HepG2 (cell line): ENCODE measurements around the gene SSBP2. TPM values are rescaled to one million over a fixed set of nuclear protein-coding genes. Genes with fewer than 3 reads are reported as not detected.

Experiments
- ATAC-seq: fragments of 200-7000 bp; cut with Tn5 transposase; 3 replicates; pipeline ENCODE4 v1.9.1; 2020; ENCODE audit warnings: mild to moderate bottlenecking, moderate library complexity
- BruUV-seq: library from RNA; stranded (reverse); fragments of 400-500 nt; replicated peaks from 2 replicates; lab custom pipeline; 2021; lab: Mats Ljungman, UMichigan
- CTCF ChIA-PET: fragments of 300-600 bp; formaldehyde crosslinking; extraction: SDS; loops from one replicate; lab custom pipeline; 2021; ENCODE audit warnings: low total read pairs, inconsistent platforms, low intra/inter-chr PET ratio; lab: Yijun Ruan, JAX
- POLR2A ChIA-PET: fragments of 350-600 bp; sonication (Branson Sonifier 250); formaldehyde crosslinking; loops from one replicate; lab custom pipeline; 2020; ENCODE audit warnings: antibody characterized with exemption, inconsistent platforms; lab: Yijun Ruan, JAX
- DNase-seq: peaks from one replicate; pipeline ENCODE4 v3.0.0-alpha.2; 2015; ENCODE audit warnings: low spot score
- FAIRE-seq: peaks from 3 replicates; lab custom pipeline; 2011; peaks lifted over from hg19 to GRCh38; lab: Jason Lieb, UNC
- H2AFZ ChIP-seq: one replicate; pipeline ENCODE4 v1.6.1; 2011; ENCODE audit warnings: low read length, inconsistent platforms
- H3K27ac ChIP-seq: fragments of 300-600 bp; 3 replicates; pipeline ENCODE4 v1.8.0; 2011; ENCODE audit warnings: mixed run types, mild to moderate bottlenecking, mixed read lengths, low read length, inconsistent platforms; ENCODE audit not compliant: insufficient read depth; ENCODE audit errors: extremely low read length
- H3K27me3 ChIP-seq, 2 experiments: fragments of 200-600 bp in 1 of 2; 2 replicates in 1 of 2; 3 replicates in 1 of 2; pipeline versions ENCODE4 v1.6.0 to v1.8.0; 2011; ENCODE audit warnings: low read length in 2 of 2, mild to moderate bottlenecking in 2 of 2, moderate library complexity in 2 of 2, inconsistent platforms in 1 of 2; ENCODE audit not compliant: insufficient read depth in 2 of 2, control insufficient read depth in 1 of 2
- H3K36me3 ChIP-seq, 2 experiments: fragments of 200-600 bp in 1 of 2; replicated peaks in 1 of 2; 2 replicates in 1 of 2; 3 replicates in 1 of 2; pipeline versions ENCODE4 v1.5.1 to v1.8.0; 2011; ENCODE audit warnings: low read length in 2 of 2, inconsistent platforms in 1 of 2; ENCODE audit not compliant: insufficient read depth in 2 of 2, control insufficient read depth in 1 of 2
- H3K4me1 ChIP-seq: 2 replicates; pipeline ENCODE4 v1.5.1; 2012; ENCODE audit warnings: low read length, inconsistent platforms; ENCODE audit not compliant: insufficient read depth
- H3K4me2 ChIP-seq: 2 replicates; pipeline ENCODE4 v1.6.0; 2011; ENCODE audit warnings: low read depth, low read length, inconsistent platforms
- H3K4me3 ChIP-seq, 3 experiments: fragments of 200-600 bp in 1 of 3; sonication (generic), shearing (Covaris generic) in 1 of 3; replicated peaks in 1 of 3; 2 replicates each; pipeline ENCODE4 v1.5.1; 2011 to 2016; ENCODE audit warnings: low read length in 3 of 3, inconsistent platforms in 2 of 3, low read depth in 2 of 3, mild to moderate bottlenecking in 2 of 3, control low read depth in 1 of 3, mixed read lengths in 1 of 3; ENCODE audit not compliant: insufficient read depth in 1 of 3
- H3K79me2 ChIP-seq: one replicate; pipeline ENCODE4 v1.6.1; 2011; ENCODE audit warnings: low read length, inconsistent platforms; ENCODE audit not compliant: insufficient read depth
- H3K9ac ChIP-seq: 2 replicates; pipeline ENCODE4 v1.6.0; 2011; ENCODE audit warnings: mild to moderate bottlenecking, low read depth, low read length, inconsistent platforms; ENCODE audit not compliant: insufficient read depth
- H3K9me3 ChIP-seq: 2 replicates; pipeline ENCODE4 v1.5.1; 2012; ENCODE audit warnings: mild to moderate bottlenecking, low read length
- H4K20me1 ChIP-seq: 2 replicates; pipeline ENCODE4 v1.6.0; 2011; ENCODE audit warnings: inconsistent platforms, mild to moderate bottlenecking, low read length, moderate library complexity; ENCODE audit not compliant: insufficient read depth
- BCL6 ChIP-seq: IDR thresholded peaks from 2 replicates; pipeline ENCODE4 v1.6.1; 2016; ENCODE audit warnings: missing genetic modification reagents, missing compliant biosample characterization
- CHD4 ChIP-seq: fragments of 200-600 bp; sonication (generic); IDR thresholded peaks from 2 replicates; pipeline ENCODE4 v1.7.0; 2017; ENCODE audit warnings: mild to moderate bottlenecking, low read length, borderline replicate concordance
- HHEX ChIP-seq: IDR thresholded peaks from 2 replicates; pipeline ENCODE4 v1.6.1; 2016; ENCODE audit warnings: control low read depth
- MIXL1 ChIP-seq: IDR thresholded peaks from 2 replicates; pipeline ENCODE4 v1.6.1; 2016
- NFKB2 ChIP-seq: sonication (generic); formaldehyde crosslinking; IDR thresholded peaks from 2 replicates; pipeline ENCODE4 v1.4.0; 2020; ENCODE audit warnings: missing genetic modification reagents, borderline replicate concordance
- PAWR ChIP-seq: sonication (generic); formaldehyde crosslinking; IDR thresholded peaks from 2 replicates; pipeline ENCODE4 v1.4.0; 2020; ENCODE audit warnings: missing genetic modification reagents, mild to moderate bottlenecking, borderline replicate concordance
- SMAD9 ChIP-seq: sonication (generic); formaldehyde crosslinking; IDR thresholded peaks from 2 replicates; pipeline ENCODE4 v1.5.1; 2020; ENCODE audit warnings: mild to moderate bottlenecking, missing genetic modification reagents
- ZBTB8A ChIP-seq: sonication (generic); formaldehyde crosslinking; IDR thresholded peaks from 2 replicates; pipeline ENCODE4 v1.4.0; 2020; ENCODE audit warnings: mild to moderate bottlenecking, low read depth, missing genetic modification reagents, borderline replicate concordance
- ZNF567 ChIP-seq: sonication (generic); formaldehyde crosslinking; IDR thresholded peaks from 2 replicates; pipeline ENCODE4 v1.8.1; 2023; ENCODE audit warnings: mild to moderate bottlenecking, missing genetic modification reagents, borderline replicate concordance
- ZNF605 ChIP-seq: sonication (generic); formaldehyde crosslinking; IDR thresholded peaks from 2 replicates; pipeline ENCODE4 v1.8.0; 2022; ENCODE audit warnings: mild to moderate bottlenecking, missing genetic modification reagents
- ZSCAN30 ChIP-seq: sonication (generic); formaldehyde crosslinking; IDR thresholded peaks from 2 replicates; pipeline ENCODE4 v1.5.0; 2020; ENCODE audit warnings: mild to moderate bottlenecking, missing genetic modification reagents
- WGBS: methylation state at CpG from one replicate; pipeline ENCODE4 v1.1.6; 2017; ENCODE audit warnings: low lambda C conversion rate; 5-methylcytosine and 5-hydroxymethylcytosine counted together
- in situ Hi-C: cut with HindIII; loops from 2 replicates; pipeline ENCODE4 v1.10.0; 2017; ENCODE audit warnings: low pct_unique_long_range_greater_than_20kb; ENCODE audit not compliant: extremely low pct_ligation_motif_present
- intact Hi-C: fragments of 100-400 bp; cut with micrococcal nuclease; formaldehyde crosslinking; loops from one replicate; pipeline ENCODE4 v1.10.0; 2022; ENCODE audit not compliant: unreplicated experiment
- polyA plus RNA-seq, 8 experiments: library from polyadenylated mRNA; depleted of rRNA in 3 of 8; stranded (reverse) in 7 of 8; unstranded in 1 of 8; fragments of >200 nt; fragmentation: Illumina TruSeq in 4 of 8; extraction: Trizol in 4 of 8; gene quantifications; 2 replicates each; pipeline versions ENCODE4 v1.2.1 to v1.2.3, GENCODE V29; 2011 to 2016; ENCODE audit warnings: low read depth in 4 of 8, missing spikeins in 1 of 8, mixed read lengths in 1 of 8; ENCODE audit not compliant: insufficient read depth in 1 of 8
- total RNA-seq, 5 experiments: library from RNA; depleted of rRNA; stranded (reverse); fragments of >200 nt; fragmentation: Illumina TruSeq; extraction: Trizol; gene quantifications; 2 replicates each; pipeline ENCODE4 v1.2.3, GENCODE V29; 2016; ENCODE audit warnings: low read depth in 1 of 5
- TF ChIP-seq, protein P1 (sequence below): sonication (generic); formaldehyde crosslinking; conservative IDR thresholded peaks from 2 replicates; pipeline ENCODE4 v1.8.1; 2023; ENCODE audit warnings: missing genetic modification reagents

SSBP2 gene
- total and polyA plus RNA-seq, 2 of the 13 experiments (the other 11 are each of a cell fraction or from before 2014, with no cell fraction given), result 0.16 TPM; not detected in 1

DNA sequence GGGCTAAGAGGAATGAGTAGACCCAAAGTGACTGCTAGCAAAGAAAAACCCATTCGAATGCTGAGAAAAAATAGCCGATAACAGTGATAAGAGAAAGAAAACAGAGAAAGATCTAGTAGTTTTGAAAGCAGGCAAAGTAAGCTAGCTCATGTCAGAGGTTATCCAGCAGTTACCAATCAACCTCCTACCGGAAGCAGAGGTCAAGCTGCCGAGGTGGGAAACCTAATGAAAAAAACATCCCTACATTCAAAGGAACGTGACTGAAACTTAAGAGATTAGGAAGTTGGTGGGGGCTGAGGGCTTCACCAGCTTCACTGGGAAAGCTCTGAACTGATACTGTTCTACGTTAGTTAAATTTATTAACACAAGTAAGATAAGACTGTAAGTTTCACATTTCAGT is 32.6 kb downstream of the SSBP2 start:
- in situ Hi-C loops, result no loop called here
- no peak overlapping the region for H3K4me3 ChIP-seq
- H3K36me3 ChIP-seq, result no peaks in the 10 kb centered on the region
- BruUV-seq, result no TSS peak
- ChIA-PET POLR2A (no interaction called here), CTCF (no interaction called here)
- no peak overlapping the region for H2AFZ ChIP-seq
- intact Hi-C loops, result no loop called here
- no peaks in the 10 kb centered on the region for H3K9me3 ChIP-seq
- no peaks in the 10 kb centered on the region for H3K79me2 ChIP-seq
- no peaks in the 10 kb centered on the region for H3K4me1 ChIP-seq
- no peak overlapping the region for H3K9ac ChIP-seq
- no peak overlapping the region for H3K27ac ChIP-seq
- TF ChIP-seq ZNF605 (CRISPR knock-in tag) (no peak), HHEX (CRISPR knock-in tag) (no peak), ZSCAN30 (CRISPR knock-in tag) (no peak), MIXL1 (no peak), BCL6 (CRISPR knock-in tag) (no peak), PAWR (no peak), SMAD9 (CRISPR knock-in tag) (no peak), CHD4 (no peak), ZNF567 (no peak), NFKB2 (CRISPR knock-in tag) (no peak), ZBTB8A (CRISPR knock-in tag) (no peak)
- TF ChIP-seq, protein P1, sequence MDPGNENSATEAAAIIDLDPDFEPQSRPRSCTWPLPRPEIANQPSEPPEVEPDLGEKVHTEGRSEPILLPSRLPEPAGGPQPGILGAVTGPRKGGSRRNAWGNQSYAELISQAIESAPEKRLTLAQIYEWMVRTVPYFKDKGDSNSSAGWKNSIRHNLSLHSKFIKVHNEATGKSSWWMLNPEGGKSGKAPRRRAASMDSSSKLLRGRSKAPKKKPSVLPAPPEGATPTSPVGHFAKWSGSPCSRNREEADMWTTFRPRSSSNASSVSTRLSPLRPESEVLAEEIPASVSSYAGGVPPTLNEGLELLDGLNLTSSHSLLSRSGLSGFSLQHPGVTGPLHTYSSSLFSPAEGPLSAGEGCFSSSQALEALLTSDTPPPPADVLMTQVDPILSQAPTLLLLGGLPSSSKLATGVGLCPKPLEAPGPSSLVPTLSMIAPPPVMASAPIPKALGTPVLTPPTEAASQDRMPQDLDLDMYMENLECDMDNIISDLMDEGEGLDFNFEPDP (CRISPR knock-in tag), result no peak
- DNase-seq (no peak), ATAC-seq (no peak), FAIRE-seq (no peak)
- H4K20me1 ChIP-seq, result no peaks in the 10 kb centered on the region
- WGBS, result 5% methylated on average over 6 of the region's 6 CpGs
- H3K27me3 ChIP-seq, result no peaks in the 10 kb centered on the region
- H3K4me2 ChIP-seq, result 0 out of 2 replicates have a peak overlapping the region, but pooled peaks have one; percentile 24
